IMR-90 (cell line): ENCODE measurements around the gene COIL. TPM values are rescaled to one million over a fixed set of nuclear protein-coding genes. Genes with fewer than 3 reads are reported as not detected.

Experiments
- ATAC-seq: fragments of 200-7000 bp; cut with Tn5 transposase; 2 replicates; pipeline ENCODE4 v1.9.1; 2020; ENCODE audit warnings: low read depth, mild to moderate bottlenecking, moderate library complexity
- BruUV-seq: library from RNA; stranded (reverse); fragments of 400-500 nt; replicated peaks from 2 replicates; lab custom pipeline; 2021; lab: Mats Ljungman, UMichigan
- CTCF ChIA-PET: fragments of 300-600 bp; formaldehyde crosslinking; extraction: SDS; loops from one replicate; lab custom pipeline; 2021; ENCODE audit warnings: antibody characterized with exemption; lab: Yijun Ruan, JAX
- POLR2A ChIA-PET: fragments of 300-600 bp; sonication (Branson Sonifier 250); formaldehyde crosslinking; loops from one replicate; lab custom pipeline; 2022; ENCODE audit warnings: antibody characterized with exemption; ENCODE audit not compliant: unreplicated experiment; lab: Charles Lee
- DNase-seq: peaks from one replicate; pipeline ENCODE4 v3.0.0; 2013
- H2AFZ ChIP-seq: replicated peaks from 2 replicates; pipeline ENCODE3; 2013; ENCODE audit warnings: low read length, mild to moderate bottlenecking; ENCODE audit not compliant: poor library complexity
- H2AK5ac ChIP-seq: 2 replicates; pipeline ENCODE4 v1.6.1; 2013; ENCODE audit warnings: low read depth, low read length, inconsistent platforms
- H2AK9ac ChIP-seq: replicated peaks from 2 replicates; pipeline ENCODE3; 2013; ENCODE audit warnings: mild to moderate bottlenecking, low read depth, low read length, moderate library complexity; ENCODE audit not compliant: poor library complexity
- H2BK120ac ChIP-seq: 2 replicates; pipeline ENCODE4 v1.6.1; 2013; ENCODE audit warnings: low read depth, low read length, inconsistent platforms
- H2BK15ac ChIP-seq: 3 replicates; pipeline ENCODE4 v1.6.1; 2013; ENCODE audit warnings: low read depth, low read length, inconsistent platforms
- H2BK20ac ChIP-seq: 2 replicates; pipeline ENCODE4 v1.6.1; 2013; ENCODE audit warnings: low read depth, mild to moderate bottlenecking, inconsistent platforms, low read length, moderate library complexity
- H2BK5ac ChIP-seq: 2 replicates; pipeline ENCODE4 v1.6.1; 2013; ENCODE audit warnings: mild to moderate bottlenecking, low read depth, low read length, inconsistent platforms; ENCODE audit not compliant: poor library complexity, severe bottlenecking
- H3K14ac ChIP-seq: replicated peaks from 2 replicates; pipeline ENCODE4 v1.6.1; 2013; ENCODE audit warnings: low read depth, low read length, inconsistent platforms
- H3K18ac ChIP-seq: 2 replicates; pipeline ENCODE4 v1.6.1; 2013; ENCODE audit warnings: low read depth, low read length, control low read depth
- H3K23ac ChIP-seq: 2 replicates; pipeline ENCODE4 v1.6.1; 2013; ENCODE audit warnings: low read depth, low read length, inconsistent platforms
- H3K27ac ChIP-seq: 2 replicates; pipeline ENCODE4 v1.5.1; 2013; ENCODE audit warnings: mild to moderate bottlenecking, control low read depth, low read length; ENCODE audit not compliant: insufficient read depth
- H3K27me3 ChIP-seq: 2 replicates; pipeline ENCODE4 v1.6.1; 2013; ENCODE audit warnings: low read length; ENCODE audit not compliant: control insufficient read depth, insufficient read depth
- H3K36me3 ChIP-seq: 2 replicates; pipeline ENCODE4 v1.6.1; 2013; ENCODE audit warnings: low read length, mixed read lengths; ENCODE audit not compliant: control insufficient read depth, insufficient read depth
- H3K4ac ChIP-seq: 2 replicates; pipeline ENCODE4 v1.6.1; 2013; ENCODE audit warnings: low read depth, low read length, inconsistent platforms
- H3K4me1 ChIP-seq: 2 replicates; pipeline ENCODE4 v1.6.1; 2013; ENCODE audit warnings: low read length, mixed read lengths; ENCODE audit not compliant: control insufficient read depth, insufficient read depth
- H3K4me2 ChIP-seq: 2 replicates; pipeline ENCODE4 v1.6.1; 2013; ENCODE audit warnings: low read depth, mild to moderate bottlenecking, control low read depth, low read length, moderate library complexity
- H3K4me3 ChIP-seq: 2 replicates; pipeline ENCODE4 v1.5.1; 2013; ENCODE audit warnings: low read depth, mild to moderate bottlenecking, control low read depth, low read length, moderate library complexity; ENCODE audit not compliant: insufficient read depth
- H3K56ac ChIP-seq: 2 replicates; pipeline ENCODE4 v1.6.1; 2013; ENCODE audit warnings: low read length, inconsistent platforms; ENCODE audit not compliant: insufficient read depth; ENCODE audit errors: extremely low read depth
- H3K79me1 ChIP-seq, 2 experiments: 2 replicates each; pipeline ENCODE4 v1.6.1; 2013; ENCODE audit warnings: low read length in 2 of 2, inconsistent platforms in 1 of 2, low read depth in 1 of 2
- H3K9ac ChIP-seq: 2 replicates; pipeline ENCODE4 v1.6.1; 2013; ENCODE audit warnings: low read depth, low read length, control low read depth
- H3K9me1 ChIP-seq: 2 replicates; pipeline ENCODE4 v1.6.1; 2013; ENCODE audit warnings: low read length, inconsistent platforms; ENCODE audit not compliant: insufficient read depth
- H3K9me3 ChIP-seq: 2 replicates; pipeline ENCODE4 v1.6.1; 2013; ENCODE audit warnings: low read length; ENCODE audit not compliant: control insufficient read depth, insufficient read depth
- H4K20me1 ChIP-seq: 2 replicates; pipeline ENCODE4 v1.6.1; 2013; ENCODE audit warnings: low read length, inconsistent platforms; ENCODE audit not compliant: insufficient read depth
- H4K5ac ChIP-seq: 2 replicates; pipeline ENCODE4 v1.6.1; 2013; ENCODE audit warnings: mild to moderate bottlenecking, low read depth, low read length, control low read depth
- H4K8ac ChIP-seq, 2 experiments: 2 replicates each; pipeline ENCODE4 v1.6.1; 2013; ENCODE audit warnings: low read depth in 2 of 2, low read length in 2 of 2, control low read depth in 1 of 2, inconsistent platforms in 1 of 2
- H4K91ac ChIP-seq: 2 replicates; pipeline ENCODE4 v1.6.1; 2013; ENCODE audit warnings: low read depth, low read length, inconsistent platforms; ENCODE audit not compliant: insufficient read depth
- FOS ChIP-seq: fragments of 150-350 bp; IDR thresholded peaks from 2 replicates; pipeline ENCODE4 v1.6.1; 2016; ENCODE audit warnings: low read depth, low read length
- MXI1 ChIP-seq: IDR thresholded peaks from 2 replicates; pipeline ENCODE4 v1.6.1; 2012; ENCODE audit warnings: low read depth, mild to moderate bottlenecking, low read length, moderate library complexity, borderline replicate concordance
- POLR2A ChIP-seq: IDR thresholded peaks from 2 replicates; pipeline ENCODE4 v1.6.1; 2012; ENCODE audit warnings: mild to moderate bottlenecking, low read depth, low read length
- RFX5 ChIP-seq: IDR thresholded peaks from 2 replicates; pipeline ENCODE4 v1.8.0; 2012; ENCODE audit warnings: low read depth, mild to moderate bottlenecking, low read length, moderate library complexity
- SMC3 ChIP-seq: fragments of 150-350 bp; IDR thresholded peaks from 2 replicates; pipeline ENCODE4 v1.6.1; 2016; ENCODE audit warnings: low read depth, mild to moderate bottlenecking, antibody characterized with exemption, low read length, moderate library complexity
- USF2 ChIP-seq: fragments of 150-350 bp; IDR thresholded peaks from 2 replicates; pipeline ENCODE4 v1.6.1; 2017; ENCODE audit warnings: mild to moderate bottlenecking, antibody characterized with exemption, low read length, low read depth
- WGBS, 2 experiments: methylation state at CpG; one replicate each; pipeline versions ENCODE4 v1.1.5 to v1.1.7; 2013; ENCODE audit warnings: missing lambda C conversion rate in 2 of 2; ENCODE audit not compliant: insufficient read length in 1 of 2; ENCODE audit errors: extremely low coverage in 2 of 2; 5-methylcytosine and 5-hydroxymethylcytosine counted together
- dilution Hi-C: fragments of 300-500 bp; cut with HindIII; formaldehyde crosslinking; loops from one replicate; pipeline ENCODE4 v1.14.3; 2018; ENCODE audit warnings: low sequenced_read_pairs; ENCODE audit not compliant: unreplicated experiment
- in situ Hi-C: fragments of 300-500 bp; cut with MboI; formaldehyde crosslinking; loops from 3 replicates; pipeline ENCODE4 v1.14.3; 2019; ENCODE audit warnings: low sequenced_read_pairs, inconsistent platforms, mixed read lengths
- intact Hi-C: fragments of 100-400 bp; cut with micrococcal nuclease; formaldehyde crosslinking; loops from 2 replicates; pipeline ENCODE4 v1.10.0; 2022
- polyA plus RNA-seq, 3 experiments: library from polyadenylated mRNA; depleted of rRNA; stranded (reverse); fragments of >200 nt; gene quantifications; 2 replicates each; pipeline ENCODE4 v1.2.3, GENCODE V29; 2012; ENCODE audit warnings: low replicate concordance in 1 of 3
- total RNA-seq: library from RNA; depleted of rRNA; stranded (reverse); fragments of >200 nt; gene quantifications from 2 replicates; pipeline ENCODE4 v1.2.3, GENCODE V29; 2012

The COIL gene
- total and polyA plus RNA-seq, 2 of the 4 experiments (the other 2 are of a cell fraction): 5.2 to 13.3 TPM

GRCh38 chr17:56992364-56992763 lies 31.5 kb upstream of the COIL start:
- H2BK5ac ChIP-seq: no peak overlapping the region
- no peaks in the 10 kb centered on the region for H3K9me1 ChIP-seq
- BruUV-seq: no TSS peak
- WGBS, 2 experiments: 33% methylated on average over 1 of the region's 1 CpG; no CpG with 5 or more reads in 1 of the 2 experiments
- POLR2A ChIA-PET: no interaction called here
- CTCF ChIA-PET: no interaction called here
- DNase-seq: no peak
- H3K4me1 ChIP-seq: no peaks in the 10 kb centered on the region
- no peak overlapping the region for H3K27ac ChIP-seq
- H2AK5ac ChIP-seq: no peak overlapping the region
- no peak overlapping the region for H4K91ac ChIP-seq
- H3K56ac ChIP-seq: no peak overlapping the region
- H3K4me2 ChIP-seq: no peak overlapping the region
- H3K36me3 ChIP-seq: 0 out of 2 replicates have a peak, but pooled peaks cover 8% of the 10 kb centered on the region
- TF ChIP-seq SMC3 (no peak), USF2 (no peak), POLR2A (no peak), MXI1 (no peak), FOS (no peak), RFX5 (no peak)
- no peak overlapping the region for H3K9ac ChIP-seq
- H2AK9ac ChIP-seq: no peak overlapping the region
- H4K8ac ChIP-seq: no peak overlapping the region
- no peak for ATAC-seq
- H4K5ac ChIP-seq: no peak overlapping the region
- no peaks in the 10 kb centered on the region for H3K27me3 ChIP-seq
- H4K20me1 ChIP-seq: no peaks in the 10 kb centered on the region
- no peak overlapping the region for H2BK20ac ChIP-seq
- no peak overlapping the region for H3K4me3 ChIP-seq
- H2AFZ ChIP-seq: no peak overlapping the region
- in situ Hi-C loops (no loop called here), intact Hi-C loops (no loop called here), dilution Hi-C loops (no loop called here)
- no peaks in the 10 kb centered on the region for H3K9me3 ChIP-seq
- no peak overlapping the region for H3K18ac ChIP-seq
- H3K23ac ChIP-seq: no peak overlapping the region
- H2BK120ac ChIP-seq: no peak overlapping the region
- no peak overlapping the region for H3K4ac ChIP-seq
- no peaks in the 10 kb centered on the region for H3K79me1 ChIP-seq
- H2BK15ac ChIP-seq: no peak overlapping the region
- H3K14ac ChIP-seq: no peak overlapping the region
